ENCODE results near the gene SYTL3. TPM values are rescaled to one million over a fixed set of nuclear protein-coding genes. Genes with fewer than 3 reads are reported as not detected.
"Not testable (repeated sequence)": the region's sequence is repeated elsewhere in the genome, so short reads cannot be mapped to it uniquely, and the experiment has no call there.

SYTL3 gene, protein sequence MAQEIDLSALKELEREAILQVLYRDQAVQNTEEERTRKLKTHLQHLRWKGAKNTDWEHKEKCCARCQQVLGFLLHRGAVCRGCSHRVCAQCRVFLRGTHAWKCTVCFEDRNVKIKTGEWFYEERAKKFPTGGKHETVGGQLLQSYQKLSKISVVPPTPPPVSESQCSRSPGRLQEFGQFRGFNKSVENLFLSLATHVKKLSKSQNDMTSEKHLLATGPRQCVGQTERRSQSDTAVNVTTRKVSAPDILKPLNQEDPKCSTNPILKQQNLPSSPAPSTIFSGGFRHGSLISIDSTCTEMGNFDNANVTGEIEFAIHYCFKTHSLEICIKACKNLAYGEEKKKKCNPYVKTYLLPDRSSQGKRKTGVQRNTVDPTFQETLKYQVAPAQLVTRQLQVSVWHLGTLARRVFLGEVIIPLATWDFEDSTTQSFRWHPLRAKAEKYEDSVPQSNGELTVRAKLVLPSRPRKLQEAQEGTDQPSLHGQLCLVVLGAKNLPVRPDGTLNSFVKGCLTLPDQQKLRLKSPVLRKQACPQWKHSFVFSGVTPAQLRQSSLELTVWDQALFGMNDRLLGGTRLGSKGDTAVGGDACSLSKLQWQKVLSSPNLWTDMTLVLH
- 1 to 10 TPM; 1.8 to 5.7 (median 2.9) TPM for total RNA-seq

DNA sequence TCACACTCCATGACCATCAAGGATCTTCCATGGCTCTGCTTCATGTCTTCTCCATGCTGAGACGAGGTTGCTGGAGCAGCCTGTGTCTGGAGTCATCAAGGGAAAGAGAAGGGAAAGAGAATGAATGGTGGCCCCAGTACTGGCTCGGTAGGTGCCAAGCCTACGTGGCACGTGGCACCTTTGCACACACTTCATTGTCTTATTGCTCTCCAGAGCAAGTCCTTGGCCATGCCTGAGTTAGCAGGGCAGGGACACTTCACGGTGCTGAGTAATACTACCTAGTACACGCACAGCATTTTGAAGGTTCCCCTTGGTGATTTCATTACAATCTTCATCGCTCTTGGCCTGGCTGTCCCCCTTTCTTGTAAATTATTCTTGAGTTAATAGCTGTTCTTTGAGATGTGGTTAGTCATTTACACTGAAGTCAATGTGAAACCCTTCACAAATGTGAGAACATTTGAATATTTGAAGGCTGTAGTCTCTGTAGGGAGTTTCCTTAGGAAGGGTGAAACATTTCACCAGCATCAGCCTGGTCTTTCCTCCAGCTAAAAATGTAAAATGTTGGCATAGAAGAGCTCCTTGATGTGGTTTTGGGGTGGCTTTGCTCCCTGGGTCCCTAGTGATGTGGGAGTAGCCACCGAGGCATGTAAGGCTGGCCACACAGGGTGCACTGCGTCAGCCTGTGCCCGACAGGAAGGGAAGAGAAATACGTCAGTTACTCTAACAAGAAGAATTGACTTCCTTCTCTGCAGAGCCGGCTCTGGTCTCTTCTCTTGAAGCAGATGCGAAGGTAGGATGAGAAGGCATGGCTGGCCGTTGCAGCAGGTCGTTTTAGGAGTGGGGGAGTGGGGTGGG lies at the start of gene SYTL3:
SYTL3 (plus strand) TSS at position 766 of the 855 bp plus-strand sequence. CDS start 13,215 bp downstream, outside the sequence.
- DNase-seq (ENCODE audit: low spot score in 2 of 2), result peak in 1 of 2 donors; percentile 89
- 57 to 59% methylated on average over 15 of the region's 15 CpGs for WGBS, 2 donors
- H3K4me3 ChIP-seq (ENCODE audit: low read depth, poor library complexity, severe bottlenecking), result no peak within 1 kb of the TSS
- intact Hi-C loops (cut with DNase I; ENCODE audit: low total_unique reads), result no loop called here
- TF ChIP-seq CTCF (IDR thresholded peaks at IDR 0.05) (no peak), POLR2A (IDR thresholded peaks at IDR 0.05) (no peak)

GRCh38 chr6:158603261-158604047 lies 46.4 kb upstream of the SYTL3 start:
- 80% methylated on average over 15 of the region's 15 CpGs for WGBS, 2 donors
- TF ChIP-seq CTCF (IDR thresholded peaks at IDR 0.05) (no peak), POLR2A (IDR thresholded peaks at IDR 0.05) (no peak)
- intact Hi-C loops (cut with DNase I; ENCODE audit: low total_unique reads), result no loop called here
- DNase-seq (ENCODE audit: low spot score in 2 of 2), result no peak
- no peak overlapping the region for H3K4me3 ChIP-seq (ENCODE audit: low read depth, poor library complexity, severe bottlenecking)

DNA sequence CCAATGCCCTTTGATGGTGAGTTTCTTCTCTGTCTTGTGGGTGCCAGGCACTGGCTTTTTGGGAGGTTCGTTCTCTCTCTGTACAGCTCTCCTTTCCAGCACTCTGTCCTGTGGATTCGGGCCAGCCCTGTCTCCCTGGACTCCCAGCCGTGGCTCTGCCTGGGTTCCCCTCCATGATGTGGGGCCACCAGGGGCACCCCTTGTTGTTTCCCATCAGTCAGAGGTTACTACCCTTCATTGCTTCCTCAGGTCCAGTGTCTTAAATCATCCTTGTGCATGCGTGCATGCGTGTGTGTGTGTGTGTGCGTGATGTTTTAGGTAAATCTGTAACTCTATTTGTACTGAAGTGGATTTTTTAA lies 45.8 kb upstream of the SYTL3 start:
- TF ChIP-seq CTCF (IDR thresholded peaks at IDR 0.05), result no peak
- TF ChIP-seq POLR2A (IDR thresholded peaks at IDR 0.05), result no peak
- 88 to 90% methylated on average over 6 of the region's 6 CpGs for WGBS, 2 donors
- no peak overlapping the region for H3K4me3 ChIP-seq (ENCODE audit: low read depth, poor library complexity, severe bottlenecking)
- intact Hi-C loops (cut with DNase I; ENCODE audit: low total_unique reads), result no loop called here
- no peak for DNase-seq (ENCODE audit: low spot score in 2 of 2)

DNA sequence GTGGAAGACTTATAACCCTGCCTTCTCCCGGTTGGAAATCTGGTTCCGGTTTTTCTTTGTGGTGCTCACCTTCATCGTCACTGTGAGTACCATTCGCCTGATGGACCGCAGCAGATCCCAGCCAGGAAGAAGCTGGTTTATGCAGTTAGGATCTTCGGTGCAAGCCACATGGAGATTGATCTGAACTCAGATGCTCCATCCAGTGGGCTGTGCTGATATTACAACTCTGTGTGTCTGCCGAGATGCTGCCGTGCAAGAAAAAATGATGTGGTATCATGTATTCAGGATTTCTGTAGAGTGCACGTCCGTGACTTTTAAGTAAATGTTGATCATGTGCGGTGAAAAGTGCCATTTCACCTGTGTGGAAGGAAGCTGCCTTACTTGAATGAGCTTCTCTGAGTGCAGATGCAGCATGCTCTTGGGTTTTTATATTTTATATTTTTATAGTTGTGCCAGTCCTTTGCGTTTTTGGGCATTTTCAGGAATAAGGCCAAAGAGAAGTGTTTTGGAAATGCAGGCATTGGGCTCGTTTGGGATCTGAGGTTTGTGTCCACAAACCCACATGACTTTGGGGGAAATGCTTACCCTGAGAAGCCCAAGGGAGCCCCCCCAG lies 44.5 kb upstream of the SYTL3 start:
- intact Hi-C loops (cut with DNase I; ENCODE audit: low total_unique reads), result loop anchor here (5.0 kb wide), 1 partner anchor 383 kb away; no protein-coding TSS in a partner anchor
- H3K4me3 ChIP-seq (ENCODE audit: low read depth, poor library complexity, severe bottlenecking), result no peak overlapping the region
- peak in 1 of 2 donors; percentile 47 for DNase-seq (ENCODE audit: low spot score in 2 of 2)
- 37 to 41% methylated on average over 13 of the region's 13 CpGs for WGBS, 2 donors
- TF ChIP-seq POLR2A (IDR thresholded peaks at IDR 0.05) (no peak), CTCF (IDR thresholded peaks at IDR 0.05) (peak in 1 of 3 donors; percentile 22)

GRCh38 chr6:158606011-158606410 lies 43.8 kb upstream of the SYTL3 start:
- intact Hi-C loops (cut with DNase I; ENCODE audit: low total_unique reads), result loop anchor here (5.0 kb wide), 1 partner anchor 384 kb away; no protein-coding TSS in a partner anchor
- DNase-seq (ENCODE audit: low spot score in 2 of 2); H3K4me3 ChIP-seq (ENCODE audit: low read depth, poor library complexity, severe bottlenecking): not testable (repeated sequence)
- WGBS, 2 donors, result 93% methylated on average over 15 of the region's 15 CpGs

All from lower leg skin (tissue), 4 donors.